Upper lobe of right lung (tissue), 1 donor: ENCODE measurements around the gene JSRP1. TPM values are rescaled to one million over a fixed set of nuclear protein-coding genes. Genes with fewer than 3 reads are reported as not detected.

Source experiments
- ATAC-seq: fragments of 200-7000 bp; cut with Tn5 transposase; one replicate; pipeline ENCODE4 v1.9.1; 2020; ENCODE audit warnings: mild to moderate bottlenecking, moderate library complexity
- DNase-seq: peaks from one replicate; pipeline ENCODE4 v3.0.0-alpha.2; 2020
- H3K27ac ChIP-seq: fragments of 200-600 bp; one replicate; pipeline ENCODE4 v1.8.0; 2022
- H3K27me3 ChIP-seq: fragments of 200-600 bp; one replicate; pipeline ENCODE4 v1.8.0; 2022; ENCODE audit warnings: mild to moderate bottlenecking
- H3K36me3 ChIP-seq: fragments of 200-600 bp; one replicate; pipeline ENCODE4 v1.8.0; 2022
- H3K4me1 ChIP-seq: fragments of 200-600 bp; one replicate; pipeline ENCODE4 v1.8.0; 2022
- H3K4me3 ChIP-seq: fragments of 200-600 bp; one replicate; pipeline ENCODE4 v1.8.0; 2022; ENCODE audit warnings: mild to moderate bottlenecking
- H3K9me3 ChIP-seq: fragments of 200-600 bp; one replicate; pipeline ENCODE4 v1.8.0; 2022
- intact Hi-C: fragments of 100-400 bp; cut with DNase I; formaldehyde crosslinking; loops from one replicate; pipeline ENCODE4 v1.11.0; 2022
- total RNA-seq: library from RNA; stranded (reverse); fragmentation: NEBNext Ultra II Directional; extraction: Animal tissue kit (Norgen Biotek cat#: 25700); gene quantifications from one replicate; pipeline ENCODE4 v1.2.1, GENCODE V29; 2021
- TF ChIP-seq, protein P1 (sequence below): fragments of 200-600 bp; IDR thresholded peaks from one replicate; pipeline ENCODE4 v1.8.0; 2022; ENCODE audit warnings: antibody characterized with exemption
- donor health status: DM: no; HTN: yes; CAD: no; lungs with severe emphysema.

Gene JSRP1
- total RNA-seq, 1 donor from 2014 or later, result 1.1 TPM

DNA sequence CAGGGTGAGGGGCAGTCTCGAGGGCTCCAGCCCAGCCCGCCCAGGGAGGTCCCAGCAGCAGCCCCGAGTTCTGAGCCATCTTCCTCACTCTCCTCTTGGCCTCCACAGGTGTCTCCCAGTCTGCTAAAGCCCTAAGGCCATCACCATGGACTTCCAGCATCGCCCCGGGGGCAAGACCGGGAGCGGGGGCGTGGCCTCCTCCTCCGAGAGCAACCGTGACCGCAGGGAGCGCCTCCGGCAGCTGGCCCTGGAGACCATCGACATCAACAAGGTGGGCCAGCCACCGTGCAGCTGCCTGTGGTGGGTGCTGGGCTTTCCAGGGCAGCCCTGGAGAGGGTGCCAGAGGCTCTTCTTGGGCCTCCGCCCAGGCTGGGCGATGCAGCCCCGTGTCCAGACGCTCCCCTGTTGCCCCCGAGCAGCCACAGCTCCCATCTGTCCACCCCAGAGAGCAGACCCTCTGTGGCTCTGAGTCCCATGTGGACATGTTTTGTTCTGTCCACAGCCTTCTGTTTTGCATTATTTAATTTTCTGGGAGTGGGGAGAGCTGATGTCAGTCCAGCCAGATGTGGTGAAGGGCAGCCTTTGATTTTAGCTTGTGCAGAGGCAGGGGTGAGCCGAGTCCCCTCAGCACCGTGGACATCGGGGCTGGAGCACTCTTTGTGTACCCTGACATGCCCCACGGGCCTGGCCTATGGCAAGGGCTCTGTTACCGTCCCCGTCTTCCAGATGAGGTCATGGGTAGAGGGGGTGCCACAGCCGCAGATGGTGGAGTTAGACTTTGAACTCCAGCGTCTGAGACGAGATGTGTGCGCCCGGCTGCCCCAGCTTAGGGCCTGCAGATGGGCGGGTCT is 12.7 kb downstream of the JSRP1 start:
- intact Hi-C loops, result no loop called here
- DNase-seq (no peak), ATAC-seq (no peak)
- H3K4me3 ChIP-seq, result no peak overlapping the region
- H3K4me1 ChIP-seq, result peaks cover 48% of the 10 kb centered on the region
- peaks cover 46% of the 10 kb centered on the region for H3K36me3 ChIP-seq
- H3K9me3 ChIP-seq, result no peaks in the 10 kb centered on the region
- TF ChIP-seq, protein P1, sequence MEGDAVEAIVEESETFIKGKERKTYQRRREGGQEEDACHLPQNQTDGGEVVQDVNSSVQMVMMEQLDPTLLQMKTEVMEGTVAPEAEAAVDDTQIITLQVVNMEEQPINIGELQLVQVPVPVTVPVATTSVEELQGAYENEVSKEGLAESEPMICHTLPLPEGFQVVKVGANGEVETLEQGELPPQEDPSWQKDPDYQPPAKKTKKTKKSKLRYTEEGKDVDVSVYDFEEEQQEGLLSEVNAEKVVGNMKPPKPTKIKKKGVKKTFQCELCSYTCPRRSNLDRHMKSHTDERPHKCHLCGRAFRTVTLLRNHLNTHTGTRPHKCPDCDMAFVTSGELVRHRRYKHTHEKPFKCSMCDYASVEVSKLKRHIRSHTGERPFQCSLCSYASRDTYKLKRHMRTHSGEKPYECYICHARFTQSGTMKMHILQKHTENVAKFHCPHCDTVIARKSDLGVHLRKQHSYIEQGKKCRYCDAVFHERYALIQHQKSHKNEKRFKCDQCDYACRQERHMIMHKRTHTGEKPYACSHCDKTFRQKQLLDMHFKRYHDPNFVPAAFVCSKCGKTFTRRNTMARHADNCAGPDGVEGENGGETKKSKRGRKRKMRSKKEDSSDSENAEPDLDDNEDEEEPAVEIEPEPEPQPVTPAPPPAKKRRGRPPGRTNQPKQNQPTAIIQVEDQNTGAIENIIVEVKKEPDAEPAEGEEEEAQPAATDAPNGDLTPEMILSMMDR, result no peak
- H3K27me3 ChIP-seq, result no peaks in the 10 kb centered on the region
- no peak overlapping the region for H3K27ac ChIP-seq

DNA sequence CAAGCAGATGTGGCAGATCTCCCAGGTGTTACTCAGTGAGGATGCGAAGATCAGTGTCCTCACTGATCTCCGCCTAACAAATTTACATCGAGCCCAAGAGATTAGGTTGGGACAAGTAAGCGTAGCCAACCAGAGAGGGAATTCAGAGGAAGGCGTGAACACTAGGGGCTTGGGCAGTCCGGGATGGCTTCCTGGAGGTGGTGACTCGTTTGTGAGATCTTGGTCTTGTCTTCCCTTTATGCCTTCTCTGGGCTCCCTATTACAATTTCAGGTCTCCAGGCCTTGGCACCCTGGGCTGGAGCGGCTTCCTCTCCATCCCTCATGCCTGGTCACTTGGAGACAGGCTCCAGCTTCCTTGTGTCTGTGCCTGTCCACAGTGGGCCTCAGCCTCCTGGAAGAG is 13.4 kb downstream of the JSRP1 start:
- H3K9me3 ChIP-seq, result no peaks in the 10 kb centered on the region
- peaks cover 55% of the 10 kb centered on the region for H3K4me1 ChIP-seq

DNA sequence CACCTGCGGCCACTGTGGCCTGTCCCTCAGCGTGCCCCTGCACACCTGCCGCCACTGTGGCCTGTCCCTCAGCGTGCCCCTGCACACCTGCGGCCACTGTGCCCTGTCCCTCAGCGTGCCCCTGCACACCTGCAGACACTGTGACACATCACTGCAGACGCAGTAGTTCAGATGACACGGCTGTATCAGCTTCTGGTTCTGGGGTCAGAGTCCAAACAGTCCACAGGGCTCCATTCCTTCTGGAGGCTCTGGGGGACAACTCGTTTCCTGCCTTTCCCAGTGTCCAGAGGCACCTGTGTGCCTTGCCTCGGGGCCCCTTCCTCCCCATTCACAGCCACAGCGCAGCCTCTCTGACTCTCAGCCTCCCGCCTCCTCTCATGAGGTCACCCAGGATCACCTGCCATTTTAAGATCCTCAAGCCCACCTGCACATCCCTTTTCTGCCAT is 14.1 kb downstream of the JSRP1 start:
- ATAC-seq, result no peak
- intact Hi-C loops, result no loop called here
- Histone ChIP-seq H3K9me3 (no peaks in the 10 kb centered on the region), H3K4me3 (no peak overlapping the region), H3K36me3 (peaks cover 40% of the 10 kb centered on the region), H3K27me3 (no peaks in the 10 kb centered on the region), H3K27ac (peak overlapping the region; percentile 68), H3K4me1 (peaks cover 62% of the 10 kb centered on the region)
- TF ChIP-seq, protein P1, result no peak
- no peak for DNase-seq

More for the DNA sequence above, 13.4 kb downstream of the JSRP1 start:
- no peak for DNase-seq
- H3K4me3 ChIP-seq, result no peak overlapping the region
- peaks cover 46% of the 10 kb centered on the region for H3K36me3 ChIP-seq
- H3K27ac ChIP-seq, result no peak overlapping the region
- no peaks in the 10 kb centered on the region for H3K27me3 ChIP-seq
- TF ChIP-seq, protein P1, result no peak
- intact Hi-C loops, result no loop called here
- no peak for ATAC-seq

DNA sequence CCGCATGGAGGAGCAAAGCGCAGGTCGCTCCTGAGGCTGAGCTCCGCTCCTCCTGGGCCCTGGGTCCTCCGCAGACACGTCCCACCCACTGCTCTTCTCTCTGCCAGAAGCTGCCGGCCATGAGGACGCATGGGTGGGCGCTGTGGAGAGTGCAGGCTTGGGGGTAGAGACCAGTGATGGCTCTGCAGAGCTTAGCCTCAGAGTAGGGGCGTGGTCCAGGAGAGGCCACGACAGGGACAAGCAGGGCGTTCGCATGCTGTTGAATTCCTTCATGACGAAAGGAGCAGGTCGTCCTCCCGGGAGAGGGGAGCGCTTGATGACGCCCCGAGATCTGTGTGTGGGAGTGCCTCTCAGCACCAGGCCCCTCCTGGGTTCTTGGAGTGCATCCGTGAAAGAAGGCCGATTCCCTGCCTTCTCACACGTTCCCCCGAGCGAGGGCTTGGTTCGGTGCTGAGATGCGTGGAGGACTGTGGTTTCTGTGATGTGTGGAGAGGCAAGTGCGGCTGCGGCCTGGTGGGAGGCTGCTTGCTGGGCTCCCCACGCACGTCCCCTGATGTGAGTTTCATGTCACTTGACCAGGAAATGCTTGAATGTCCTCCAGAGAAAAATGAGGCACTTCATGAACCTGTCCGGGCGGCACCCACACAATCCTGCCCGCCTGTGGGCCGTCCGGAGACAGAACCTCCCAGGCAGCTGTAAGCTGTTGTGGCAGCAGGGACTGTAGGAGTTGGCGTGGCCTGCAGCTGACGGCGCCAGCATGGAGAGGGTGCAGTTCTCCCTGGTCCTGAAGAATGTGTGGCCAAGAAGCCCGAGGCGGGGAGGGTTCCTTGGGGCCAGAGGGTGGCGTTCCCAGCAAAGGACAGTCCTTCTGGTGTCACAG is 15.1 kb downstream of the JSRP1 start:
- Histone ChIP-seq H3K27ac (peak overlapping the region; percentile 68), H3K9me3 (no peaks in the 10 kb centered on the region), H3K27me3 (no peaks in the 10 kb centered on the region), H3K4me1 (peaks cover 62% of the 10 kb centered on the region), H3K4me3 (peak overlapping the region; percentile 54), H3K36me3 (peaks cover 30% of the 10 kb centered on the region)
- TF ChIP-seq, protein P1, result no peak
- intact Hi-C loops, result no loop called here
- DNase-seq (peak; percentile 83), ATAC-seq (peak; percentile 61)

DNA sequence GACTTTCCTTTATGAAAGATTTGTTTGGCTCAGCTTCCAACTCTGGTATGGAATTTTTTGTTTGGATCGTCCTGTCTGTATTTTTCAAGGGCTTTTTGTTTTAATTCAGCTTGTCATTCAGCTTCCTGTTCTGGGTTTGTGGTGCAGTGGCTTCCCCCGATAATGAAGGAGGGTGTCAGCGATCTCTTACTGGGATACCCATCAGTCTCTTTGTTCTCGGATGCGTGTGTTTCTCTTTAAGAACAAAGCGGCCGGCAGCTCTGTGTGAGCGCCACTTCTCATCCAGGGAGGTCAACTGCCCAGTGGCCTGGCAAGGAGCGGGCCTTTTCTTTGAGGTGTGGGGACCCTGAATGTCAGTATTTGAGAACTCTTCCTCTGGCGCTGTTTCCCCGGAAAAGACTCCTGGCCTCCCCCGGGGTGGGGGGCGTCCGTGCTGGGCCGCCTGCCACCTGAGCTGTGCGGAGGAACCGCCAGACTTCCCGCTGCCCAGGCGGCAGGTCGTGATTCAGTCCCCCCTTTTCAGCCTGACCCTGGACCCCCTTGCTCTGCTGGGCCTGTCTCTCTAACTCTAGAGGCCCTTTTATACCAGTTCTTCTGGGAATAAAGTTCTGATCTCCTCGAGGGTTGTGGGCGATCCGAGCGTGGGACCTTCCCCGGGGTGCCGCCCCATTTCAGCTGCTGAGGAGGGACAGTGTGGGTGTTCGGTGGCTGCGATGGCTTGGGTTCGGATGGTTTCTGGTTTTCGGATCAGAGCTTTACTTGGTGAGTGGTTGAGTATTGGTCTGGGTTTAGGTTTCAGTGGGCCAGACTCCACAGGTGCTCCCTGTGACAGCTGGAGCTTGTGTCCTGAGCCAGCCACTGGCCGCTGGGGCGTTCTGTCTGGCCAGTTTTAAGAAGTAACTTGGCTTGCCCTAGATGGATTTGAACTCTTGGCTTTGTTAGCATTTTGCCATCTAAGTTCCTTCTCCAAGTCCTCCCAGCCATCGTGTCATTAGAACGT is 16.1 kb downstream of the JSRP1 start:
- peak overlapping the region; percentile 54 for H3K4me3 ChIP-seq
- ATAC-seq (no peak), DNase-seq (no peak)
- H3K27ac ChIP-seq, result peak overlapping the region; percentile 68
- H3K9me3 ChIP-seq, result no peaks in the 10 kb centered on the region
- H3K36me3 ChIP-seq, result peaks cover 20% of the 10 kb centered on the region
- peaks cover 65% of the 10 kb centered on the region for H3K4me1 ChIP-seq
- TF ChIP-seq, protein P1, result no peak
- no peaks in the 10 kb centered on the region for H3K27me3 ChIP-seq
- intact Hi-C loops, result loop anchor here (5.0 kb wide), 1 partner anchor 32 kb away; no protein-coding TSS in a partner anchor
